Stimulated activated CD4-positive, alpha-beta T cell treated with anti-CD3 and anti-CD28 coated beads, Interleukin-4, amount 100 ng/mL, for 48 hours (primary cell): Measurements from ENCODE around the gene FOCAD.
A peak's percentile ranks its signal among the peaks of the same experiment; 100 is the strongest.

ENCODE experiments used
- DNase-seq, 2 donors: peaks; one replicate each; pipeline ENCODE4 v3.0.0-alpha.2; 2020; ENCODE audit warnings: low read depth in 2 of 2

The FOCAD gene

DNA sequence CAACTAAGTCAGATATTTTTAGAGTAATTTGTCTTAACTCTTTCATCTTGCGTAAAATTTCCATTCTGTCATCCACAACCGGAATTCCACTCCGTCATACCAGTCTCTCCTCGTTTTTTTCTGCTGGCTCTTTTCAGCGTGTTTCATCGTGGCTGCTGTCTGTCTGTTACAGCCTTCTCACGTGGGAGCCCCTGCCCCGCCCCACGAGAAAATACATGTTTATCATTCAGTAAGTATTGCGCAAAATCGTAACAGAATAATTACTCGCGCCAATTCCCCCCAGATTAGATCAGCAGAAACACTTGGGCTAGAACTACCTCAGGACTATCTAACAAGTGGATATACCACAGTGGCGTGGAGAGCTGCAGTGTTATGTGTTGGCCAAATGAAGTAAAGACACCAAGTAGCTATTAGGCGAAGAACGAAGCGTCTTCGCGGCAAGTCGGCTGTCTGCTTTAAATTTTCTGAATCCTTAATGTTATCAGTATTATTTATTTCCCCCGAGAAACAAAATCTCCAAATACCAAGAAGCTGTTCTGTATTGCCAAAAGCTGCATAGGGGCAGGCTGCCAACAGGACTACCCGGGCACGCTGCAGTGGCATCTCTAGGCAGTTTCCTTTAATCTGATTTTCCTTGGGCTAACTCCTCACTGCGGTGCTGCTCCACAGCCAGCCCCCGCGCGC is 566 bp upstream of the FOCAD start:
- peak; percentile 6 to 23 for DNase-seq

DNA sequence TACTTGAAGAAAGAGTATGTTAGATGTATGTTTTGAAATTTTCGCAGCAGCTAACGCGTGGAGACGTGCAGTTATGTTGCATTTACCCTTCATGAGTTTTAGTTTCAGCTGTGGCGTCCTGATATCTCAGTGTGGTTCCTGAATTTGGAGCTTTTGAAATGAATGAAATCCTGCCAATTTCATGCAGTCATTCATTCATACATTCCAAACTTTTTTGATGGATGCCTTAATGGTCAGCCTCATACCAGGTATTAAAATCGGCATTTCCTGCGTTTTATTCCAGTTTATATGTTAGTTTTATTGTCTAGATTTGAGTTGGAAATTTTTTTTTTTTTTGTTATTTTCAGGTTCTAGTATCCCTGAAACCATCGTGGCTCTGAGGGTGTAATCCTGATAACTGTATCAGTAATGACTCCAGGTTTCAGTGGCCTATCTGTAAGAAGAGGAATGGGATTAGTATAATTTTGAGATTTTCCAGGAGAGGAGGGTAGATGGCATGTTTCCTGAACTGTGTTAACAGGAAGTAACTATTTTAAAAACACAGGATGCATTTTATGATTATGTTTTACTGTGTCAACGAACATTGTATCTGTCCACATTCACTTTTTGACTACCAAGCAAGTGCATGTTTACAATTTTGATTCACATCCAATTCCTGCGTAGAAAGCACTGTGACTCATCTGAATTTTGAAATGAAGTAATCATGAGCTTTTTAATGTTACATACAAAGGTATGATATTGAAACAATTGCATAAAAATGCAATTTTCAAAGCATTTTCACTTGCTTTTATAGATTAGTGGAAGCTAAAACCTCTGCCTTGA is 1.0 kb downstream of the FOCAD start:
- DNase-seq = no peak

DNA sequence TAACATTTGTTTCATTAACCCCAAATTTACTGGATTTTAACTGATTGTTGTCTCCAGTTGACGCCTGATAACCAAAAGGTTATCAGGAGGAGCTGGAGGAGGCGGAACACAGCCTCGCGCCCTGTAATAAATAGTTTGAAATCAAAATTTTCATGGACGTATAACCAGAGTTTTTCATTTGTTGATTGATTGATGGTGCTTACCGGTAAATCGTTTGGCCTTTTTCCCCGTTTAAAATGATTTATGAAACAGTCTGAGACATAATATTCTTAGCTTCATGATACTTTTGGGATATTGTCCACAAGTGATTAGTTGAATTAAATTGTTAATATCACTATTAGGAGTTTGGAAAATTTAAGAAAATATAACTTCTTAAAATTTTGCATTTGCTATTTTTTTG is 1.7 kb downstream of the FOCAD start:
- DNase-seq = no peak

DNA sequence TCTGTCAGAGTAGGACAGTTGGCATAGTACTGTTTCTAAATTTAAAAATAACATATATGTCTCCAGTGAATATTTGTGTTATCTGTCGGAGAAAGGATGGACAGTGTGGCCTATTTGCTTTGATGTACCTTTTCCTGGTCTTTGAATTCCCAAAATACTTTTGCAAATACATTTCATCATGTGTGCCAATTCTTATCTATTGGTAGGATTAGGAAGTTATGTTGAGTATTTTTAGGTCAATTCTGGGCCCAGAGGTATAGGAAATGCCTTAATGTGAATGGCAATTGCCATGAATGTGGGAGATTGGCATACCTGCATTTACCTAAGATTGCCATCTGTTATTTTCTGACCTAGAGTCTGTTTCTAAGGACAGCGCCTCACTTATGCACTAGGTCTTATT is 5.8 kb downstream of the FOCAD start:
- no peak for DNase-seq

DNA sequence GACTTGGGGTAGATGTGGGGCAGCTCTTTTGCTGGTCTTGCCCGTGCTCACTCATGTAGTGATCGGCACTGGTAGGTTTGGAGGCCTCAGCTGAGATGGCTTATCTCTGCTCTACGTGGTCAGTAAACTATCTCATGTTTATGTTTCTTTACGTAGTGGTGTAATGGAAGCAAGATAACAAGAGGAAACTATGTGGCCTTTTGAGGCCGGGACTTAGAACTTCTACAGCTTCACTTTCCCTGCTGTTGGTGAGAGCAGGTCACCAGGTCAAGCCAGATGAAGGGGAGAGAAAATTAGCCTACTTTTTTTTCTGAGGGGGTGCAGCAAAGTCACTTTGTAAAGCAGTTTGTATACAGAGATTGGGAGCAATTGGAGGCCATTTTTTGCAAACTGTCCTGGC is 8.5 kb downstream of the FOCAD start:
- no peak for DNase-seq

DNA sequence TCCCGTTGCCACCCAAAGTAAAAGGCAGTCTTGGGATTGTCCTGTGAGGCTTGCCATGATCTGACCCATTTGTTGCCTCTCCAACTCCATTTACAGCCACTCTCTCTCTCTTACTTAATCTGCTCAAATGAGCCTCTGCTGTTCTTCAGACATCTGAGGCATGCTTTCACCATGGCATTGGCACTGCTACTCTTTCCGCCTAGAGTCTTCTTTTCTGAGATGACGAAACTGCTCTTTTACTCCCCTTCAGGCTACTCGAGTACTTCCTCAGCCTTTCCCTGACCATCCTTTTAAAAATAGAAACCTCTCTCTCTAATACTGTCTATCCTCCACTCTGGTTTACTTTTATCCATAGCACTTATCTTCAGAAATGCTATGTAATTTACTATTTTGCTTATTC is 9.0 kb downstream of the FOCAD start:
- DNase-seq = no peak

DNA sequence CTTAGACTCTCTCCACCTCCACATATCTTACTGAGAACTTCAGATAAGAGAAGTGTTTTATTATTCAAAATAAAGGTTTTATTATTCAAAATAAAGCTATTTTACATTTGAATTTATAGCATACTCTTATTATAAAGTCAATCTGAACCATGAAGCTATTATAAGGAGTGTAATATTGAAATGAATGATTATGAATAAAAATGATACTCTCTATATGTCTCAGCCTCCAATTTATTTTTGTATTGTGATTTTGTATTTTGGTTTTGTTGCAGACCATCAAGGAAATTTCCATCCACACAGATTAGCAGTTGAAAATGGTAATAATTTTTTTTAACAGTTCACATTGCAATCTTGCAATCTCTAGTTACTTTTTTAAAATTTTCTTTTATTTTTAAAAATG is 10.2 kb downstream of the FOCAD start:
- DNase-seq = no peak

DNA sequence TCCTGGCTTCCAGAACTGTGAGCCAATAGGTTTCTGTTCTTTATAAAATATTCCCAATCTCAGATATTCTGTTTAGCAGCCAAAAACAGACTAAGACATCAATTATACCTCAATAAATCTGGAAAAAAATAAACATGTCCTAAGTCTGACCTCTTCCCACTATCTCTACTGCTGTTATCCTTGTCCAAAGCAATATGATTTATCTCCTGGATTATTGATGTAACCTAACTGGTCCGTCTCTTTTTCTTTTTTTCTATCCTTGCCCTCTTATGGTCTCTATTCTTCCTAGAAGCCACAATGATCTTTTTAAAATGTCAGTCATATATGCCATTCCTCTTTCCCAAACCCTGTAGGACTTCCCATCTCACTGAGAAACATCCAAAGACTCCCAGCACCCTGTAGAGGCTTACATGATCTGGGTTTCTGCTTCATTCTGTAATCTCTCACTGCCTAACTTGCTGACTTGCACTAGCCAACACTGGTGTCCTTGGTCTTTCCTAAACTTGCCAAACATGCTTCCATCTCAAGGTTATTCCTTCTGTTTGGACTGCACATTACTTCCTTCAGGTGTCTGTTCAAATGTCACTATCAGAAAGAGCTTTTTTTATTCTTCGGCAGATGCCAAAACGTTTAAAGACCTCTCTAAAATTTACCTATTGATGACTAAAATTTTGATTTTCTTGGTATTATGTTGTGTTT is 13.1 kb downstream of the FOCAD start:
- DNase-seq = no peak

DNA sequence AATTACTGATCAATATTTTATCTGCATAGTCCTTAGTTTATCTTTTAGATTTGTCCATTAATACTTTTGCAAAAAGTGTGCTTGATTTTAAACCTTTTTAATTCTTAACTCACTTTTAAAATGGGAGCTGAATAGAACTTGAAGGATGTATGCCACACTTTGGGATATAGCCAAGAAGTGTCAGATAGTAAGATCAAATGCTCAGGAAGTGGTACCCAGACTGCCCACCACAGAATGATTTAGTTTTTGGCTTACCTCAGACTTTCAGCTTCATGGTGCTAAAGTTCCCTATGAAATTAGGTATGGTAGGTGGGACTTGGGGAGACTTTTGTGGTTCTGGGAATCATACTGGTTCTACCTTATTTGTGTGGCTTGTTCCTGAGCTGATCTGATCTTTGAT is 14.7 kb downstream of the FOCAD start:
- DNase-seq = no peak

DNA sequence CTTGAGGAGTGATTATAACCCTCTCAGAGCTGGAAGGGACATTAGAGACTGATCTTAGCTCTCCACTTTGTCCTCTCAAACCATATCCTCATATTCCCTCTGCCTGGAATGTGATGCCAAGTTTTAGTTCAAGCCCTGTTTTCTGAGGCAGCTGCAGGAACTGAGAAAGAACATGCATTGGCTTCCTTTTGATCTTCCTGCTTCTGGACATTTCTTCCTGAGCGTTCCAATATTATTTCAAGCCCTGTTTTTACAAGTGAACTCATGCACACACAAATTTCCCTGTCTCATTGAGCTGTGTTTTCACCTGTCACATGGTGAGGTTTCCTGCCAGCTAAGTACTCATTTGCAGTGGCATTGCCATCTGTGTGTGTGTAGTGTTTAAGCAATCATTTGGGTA is 17.0 kb downstream of the FOCAD start:
- DNase-seq = no peak

DNA sequence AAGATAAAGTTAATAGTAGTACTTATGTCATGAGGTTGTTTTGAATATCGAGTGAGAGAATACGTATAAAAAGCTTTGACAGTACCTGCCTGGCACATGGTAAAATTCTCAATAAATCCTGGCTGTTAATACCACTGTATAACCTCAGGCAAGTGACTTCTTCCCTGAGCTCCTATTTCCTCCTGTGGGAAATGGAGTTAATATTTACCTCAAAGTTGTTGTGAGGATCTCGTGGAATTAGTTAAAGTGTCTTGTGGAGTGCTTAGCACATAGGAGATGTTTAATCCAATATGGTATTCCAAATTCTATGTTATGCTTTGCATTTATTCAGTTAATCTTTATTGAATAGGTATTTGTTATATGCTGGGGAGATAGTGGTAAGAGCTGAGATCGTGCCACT is 18.5 kb downstream of the FOCAD start:
- DNase-seq = no peak

DNA sequence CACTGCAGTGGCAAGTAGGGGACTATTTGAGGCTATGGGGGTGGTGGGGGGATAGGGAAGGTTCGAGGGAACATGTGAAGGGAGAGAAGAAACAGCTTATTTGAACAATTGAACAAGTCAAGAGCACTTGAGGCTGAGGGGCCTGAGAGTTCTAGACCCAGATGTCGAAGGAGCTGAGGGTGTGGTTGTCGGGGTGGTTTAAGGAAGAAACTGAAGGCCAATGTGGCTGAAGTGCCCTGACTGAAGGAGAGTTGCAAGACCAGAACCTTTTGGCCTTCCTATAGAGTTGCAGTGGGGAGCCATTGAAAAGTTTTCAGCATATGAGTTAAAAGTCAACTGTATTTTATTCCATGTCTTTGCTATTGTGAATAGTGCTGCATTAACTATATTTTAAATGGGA is 19.1 kb downstream of the FOCAD start:
- DNase-seq = no peak

DNA sequence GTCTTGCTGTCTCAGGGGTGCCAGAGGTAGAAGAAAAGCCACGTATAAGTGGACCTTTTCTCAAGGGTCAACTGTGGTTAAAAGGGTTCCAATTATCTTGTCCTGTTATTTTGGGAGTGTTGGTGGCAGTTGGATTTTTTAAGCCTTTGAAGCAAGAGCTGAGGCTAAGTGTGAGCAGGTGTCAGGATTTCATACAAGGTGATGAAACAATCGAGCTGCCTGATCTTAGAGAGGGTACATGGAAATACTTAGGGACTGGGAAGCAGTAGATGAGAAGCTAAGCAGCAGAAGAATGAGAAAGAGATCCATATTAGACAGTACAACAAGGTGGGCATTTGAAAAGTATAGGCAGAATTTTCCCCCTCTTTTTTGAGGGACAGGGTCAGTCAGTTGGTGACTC is 23.6 kb downstream of the FOCAD start:
- DNase-seq = no peak

DNA sequence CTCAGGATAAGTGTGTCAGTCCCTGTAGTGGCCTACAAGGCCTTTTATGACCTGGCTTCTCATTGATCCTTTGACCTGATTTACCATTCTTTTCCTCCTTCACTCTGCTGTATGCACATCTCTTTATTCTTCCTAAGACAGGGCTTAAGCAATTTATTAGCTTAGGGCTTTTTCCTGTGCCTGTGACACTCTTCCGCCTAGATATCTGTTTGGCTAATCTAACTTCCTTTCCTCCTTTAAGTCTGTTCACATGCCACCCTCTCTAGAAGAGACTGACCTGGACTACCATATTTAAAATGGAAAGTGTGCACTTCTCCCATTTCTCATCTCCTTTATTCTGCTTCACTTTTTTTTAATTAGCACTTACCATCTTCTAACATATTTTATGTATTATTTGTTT is 29.1 kb downstream of the FOCAD start:
- DNase-seq = no peak

DNA sequence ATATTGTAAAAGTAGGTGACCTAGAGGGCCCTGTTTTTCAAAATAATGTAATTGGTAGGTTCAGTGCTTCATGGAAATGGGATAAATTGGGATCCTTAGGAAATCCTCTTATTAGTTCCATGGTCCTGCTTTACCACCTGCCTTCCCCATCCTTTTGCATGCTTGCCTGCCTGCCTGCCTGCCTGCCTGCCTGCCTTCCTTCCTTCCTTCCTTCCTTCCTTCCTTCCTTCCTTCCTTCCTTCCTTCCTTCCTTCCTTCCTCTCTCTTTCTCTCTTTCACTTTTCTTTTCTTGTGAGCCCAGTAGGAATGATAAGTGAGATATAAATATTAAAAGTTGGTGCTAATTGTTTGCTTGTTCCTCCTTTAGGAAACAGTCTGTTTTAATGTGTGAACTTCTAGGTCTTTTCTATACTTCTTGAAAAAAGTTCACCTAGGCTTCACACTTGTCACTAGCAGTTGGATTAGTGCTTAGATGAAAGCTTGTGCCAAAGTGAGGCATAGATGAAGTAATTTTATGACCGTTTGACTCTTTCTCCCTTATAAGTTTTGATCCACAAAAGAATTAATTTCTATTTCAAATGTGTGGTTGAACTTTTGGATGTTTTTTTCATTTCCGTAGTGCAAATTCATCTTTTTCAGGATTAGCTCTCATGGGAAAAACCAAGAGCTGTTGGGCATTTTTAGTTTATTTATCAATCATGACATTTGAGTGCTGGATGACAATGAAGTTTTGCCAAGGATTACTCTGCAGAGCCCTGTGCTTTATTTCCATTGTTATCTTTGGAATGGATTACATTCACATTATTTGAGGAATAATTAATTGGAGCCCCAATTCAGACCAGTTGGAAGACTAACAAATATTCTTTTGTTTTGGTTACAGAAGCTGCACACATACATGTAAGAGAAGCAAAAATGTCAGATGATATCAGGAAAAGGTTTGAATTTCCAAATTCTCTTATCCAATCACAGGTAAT is 30.7 kb downstream of the FOCAD start:
- DNase-seq = no peak

DNA sequence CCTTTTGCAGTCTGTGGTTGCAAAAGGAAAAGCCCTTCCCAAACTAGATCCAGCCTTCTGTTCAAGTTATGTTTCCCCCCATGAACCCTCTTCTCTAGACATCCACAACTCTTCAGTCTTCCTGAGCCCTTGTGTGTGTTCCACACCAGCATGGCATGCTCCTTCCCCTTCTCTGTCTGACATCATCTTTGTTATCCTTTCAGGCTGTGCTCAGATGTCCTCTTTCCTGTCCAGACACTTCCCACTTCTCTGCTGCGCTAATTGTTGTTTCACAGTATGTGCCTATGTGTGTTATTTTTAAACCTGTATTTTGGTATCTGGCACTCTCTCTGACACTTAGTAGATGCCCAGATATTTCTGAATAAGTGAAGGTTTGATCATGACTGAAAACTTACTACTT is 38.2 kb downstream of the FOCAD start:
- DNase-seq = no peak

DNA sequence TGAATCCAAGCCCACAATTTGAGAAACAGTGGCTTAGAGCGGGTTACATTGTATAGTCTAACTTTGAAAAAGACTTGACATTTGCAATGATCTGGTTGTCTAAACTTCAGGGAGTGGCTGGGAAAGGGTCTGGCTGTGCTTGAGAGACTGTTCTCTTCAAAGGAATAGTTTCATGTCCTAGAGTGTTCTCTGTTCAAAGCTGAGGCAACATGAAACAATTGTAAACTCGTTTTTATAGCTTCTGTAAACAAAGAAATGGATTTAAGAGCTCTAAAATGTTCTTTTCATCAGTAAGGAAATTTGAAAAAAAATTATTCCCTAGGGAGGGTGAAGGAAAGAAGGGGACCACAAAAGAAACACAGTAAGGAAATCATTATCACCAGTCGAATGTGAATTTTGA is 41.6 kb downstream of the FOCAD start:
- DNase-seq = no peak

DNA sequence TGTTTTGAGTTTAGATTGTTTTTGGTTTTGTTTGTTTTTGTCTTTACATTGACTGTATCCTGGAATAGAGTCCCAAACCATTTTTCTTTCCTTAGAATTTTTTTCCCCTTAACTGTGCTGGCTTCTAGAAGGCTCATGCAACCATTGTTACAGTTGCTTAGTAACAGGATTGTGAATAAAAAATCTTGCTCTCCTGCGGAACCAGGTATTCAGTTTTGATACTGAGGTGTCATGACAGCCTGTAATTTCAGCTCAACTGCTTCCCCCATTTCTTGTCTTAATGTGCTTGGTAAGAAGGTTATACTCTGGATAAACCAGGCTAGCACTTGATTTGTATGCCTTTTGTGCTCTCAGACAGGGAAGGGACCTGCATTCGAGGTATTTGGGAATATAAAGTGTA is 42.1 kb downstream of the FOCAD start:
- no peak for DNase-seq

DNA sequence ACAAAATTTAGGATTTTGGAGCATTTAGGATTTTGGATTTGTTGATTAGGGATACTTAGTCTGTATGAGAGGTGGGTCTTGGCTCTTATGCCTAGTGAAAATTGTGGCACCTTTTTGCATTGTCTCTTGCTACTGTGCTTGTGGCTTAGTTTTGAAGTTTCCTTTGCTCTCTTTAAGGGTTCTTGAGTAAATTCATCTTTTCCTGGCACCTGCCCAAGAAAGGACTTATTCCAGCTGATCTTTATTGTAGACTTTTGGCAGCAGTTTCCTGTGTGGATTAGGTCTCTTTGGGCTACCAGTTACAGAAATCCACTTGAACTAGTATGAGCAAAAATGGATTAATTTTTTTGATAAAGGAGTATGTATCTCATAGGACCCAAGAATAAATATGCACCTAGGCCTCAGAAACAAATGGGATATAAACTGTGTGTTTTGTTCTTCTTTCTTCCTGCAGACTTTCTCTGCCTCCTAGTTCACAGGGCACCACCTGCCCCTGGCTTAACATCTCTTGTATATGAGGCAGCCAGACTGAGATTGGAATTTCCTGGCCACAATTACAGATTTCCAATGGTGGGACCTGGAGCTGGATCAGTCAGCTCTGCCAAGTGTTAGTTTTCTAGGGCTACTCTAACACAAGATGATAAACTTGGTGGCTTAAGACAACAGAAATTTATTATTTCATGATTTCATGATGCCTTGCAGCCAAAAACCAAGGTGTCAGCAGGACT is 44.6 kb downstream of the FOCAD start:
- no peak for DNase-seq

DNA sequence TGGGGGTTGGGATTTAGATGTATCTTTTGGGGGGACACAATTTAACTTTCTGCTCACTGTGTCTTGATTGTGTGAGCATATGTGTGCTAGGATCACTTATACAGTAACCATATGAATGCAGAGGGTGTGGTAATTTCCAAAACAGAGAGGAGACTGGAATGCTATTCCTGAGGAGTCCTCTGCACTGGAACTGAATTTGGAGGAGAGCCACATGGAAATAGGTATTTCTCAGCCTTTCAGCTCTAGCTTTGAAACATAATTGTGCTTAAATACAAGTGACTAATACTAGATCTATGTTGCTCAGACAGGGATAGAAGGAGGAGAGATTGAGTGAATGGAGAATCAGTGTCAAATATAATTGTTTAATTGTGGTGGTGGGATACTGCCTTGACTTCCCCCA is 45.5 kb downstream of the FOCAD start:
- no peak for DNase-seq

DNA sequence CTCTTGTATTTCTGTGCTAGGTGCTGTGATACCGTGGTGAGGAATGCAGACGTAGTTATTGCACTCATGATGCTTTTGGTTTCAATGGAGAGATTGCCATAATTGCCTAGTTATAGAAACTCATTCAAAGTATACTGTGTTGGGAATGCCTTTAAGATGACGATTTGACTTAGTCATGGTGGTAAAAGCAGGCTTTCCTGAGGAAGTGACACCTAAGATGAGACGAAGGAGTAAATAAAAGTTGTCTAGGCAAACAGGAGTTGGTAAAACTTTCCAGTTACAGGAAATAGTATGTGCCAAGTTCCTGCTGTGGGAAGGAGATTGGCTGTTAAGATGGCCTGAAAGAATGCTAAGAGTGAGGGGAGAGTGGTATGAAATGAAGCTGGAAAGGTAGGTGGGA is 48.1 kb downstream of the FOCAD start:
- no peak for DNase-seq
